Tibial artery (tissue), 4 donors: ENCODE results near the gene TPRG1.
A peak's percentile ranks its signal among the peaks of the same experiment; 100 is the strongest.

Experiments
- DNase-seq, 2 donors: peaks; one replicate each; pipeline ENCODE4 v3.0.0-alpha.2; 2019
- H3K27ac ChIP-seq, 2 donors: fragments of 200-600 bp; sonication (generic) in 1 of 2; 1 replicate in 1 of 2; 2 replicates in 1 of 2; pipeline ENCODE4 v1.5.1; 2018 to 2019; ENCODE audit warnings: mild to moderate bottlenecking in 1 of 2
- H3K27me3 ChIP-seq, 2 donors: fragments of 200-600 bp; sonication (generic) in 1 of 2; one replicate each; pipeline versions ENCODE4 v1.5.1 to v1.6.0; 2016 to 2019
- H3K36me3 ChIP-seq, 3 donors: fragments of 200-600 bp; sonication (generic) in 2 of 3; one replicate each; pipeline ENCODE4 v1.5.1; 2016 to 2019; ENCODE audit warnings: mild to moderate bottlenecking in 2 of 3
- H3K4me1 ChIP-seq, 4 donors: fragments of 200-600 bp; sonication (generic) in 2 of 4; 1 replicate in 3 of 4; 2 replicates in 1 of 4; pipeline ENCODE4 v1.5.1; 2016 to 2019
- H3K4me3 ChIP-seq, 2 donors: fragments of 200-600 bp; sonication (generic) in 1 of 2; 1 replicate in 1 of 2; 2 replicates in 1 of 2; pipeline ENCODE4 v1.5.1; 2018 to 2019; ENCODE audit warnings: mild to moderate bottlenecking in 2 of 2
- H3K9me3 ChIP-seq, 3 donors: fragments of 200-600 bp; sonication (generic) in 1 of 3; one replicate each; pipeline ENCODE4 v1.5.1; 2016 to 2019
- intact Hi-C: fragments of 100-400 bp; cut with DNase I; formaldehyde crosslinking; loops from one replicate; pipeline ENCODE4 v1.15.0; 2023; ENCODE audit warnings: low total_unique reads
- TF ChIP-seq, protein P1 (sequence below), 2 experiments: fragments of 200-600 bp in 1 of 2; fragments of 450-650 bp in 1 of 2; IDR thresholded peaks; one replicate each; pipeline ENCODE4 v1.5.1; 2017 to 2019; ENCODE audit warnings: antibody characterized with exemption in 2 of 2, mild to moderate bottlenecking in 1 of 2, moderate library complexity in 1 of 2

The TPRG1 gene

DNA sequence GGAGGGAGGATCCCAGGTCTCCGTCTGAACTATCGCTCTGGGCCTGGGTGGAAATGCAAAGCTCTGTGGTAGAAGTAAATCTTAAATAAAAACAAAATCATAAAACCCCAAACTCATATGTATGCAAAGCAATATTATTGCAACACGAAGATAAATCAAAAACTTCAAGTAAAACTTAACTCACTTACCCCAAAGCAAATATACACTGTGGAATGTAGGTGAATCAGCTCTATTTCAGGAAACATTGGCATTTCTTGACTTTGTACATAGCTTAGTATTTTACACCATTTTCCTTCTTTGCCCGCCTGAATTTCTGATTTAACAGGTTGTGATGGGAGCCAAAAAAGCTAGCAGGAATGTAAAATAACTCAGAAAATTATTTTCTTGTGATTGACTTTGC, 126.2 kb downstream of the TPRG1 start:
- no peaks in the 10 kb centered on the region for H3K36me3 ChIP-seq
- H3K27ac ChIP-seq: no peak overlapping the region
- DNase-seq: no peak
- peaks cover 0 to 9% (median 3%) of the 10 kb centered on the region in 4 donors for H3K4me1 ChIP-seq
- no peaks in the 10 kb centered on the region for H3K27me3 ChIP-seq
- TF ChIP-seq, protein P1, sequence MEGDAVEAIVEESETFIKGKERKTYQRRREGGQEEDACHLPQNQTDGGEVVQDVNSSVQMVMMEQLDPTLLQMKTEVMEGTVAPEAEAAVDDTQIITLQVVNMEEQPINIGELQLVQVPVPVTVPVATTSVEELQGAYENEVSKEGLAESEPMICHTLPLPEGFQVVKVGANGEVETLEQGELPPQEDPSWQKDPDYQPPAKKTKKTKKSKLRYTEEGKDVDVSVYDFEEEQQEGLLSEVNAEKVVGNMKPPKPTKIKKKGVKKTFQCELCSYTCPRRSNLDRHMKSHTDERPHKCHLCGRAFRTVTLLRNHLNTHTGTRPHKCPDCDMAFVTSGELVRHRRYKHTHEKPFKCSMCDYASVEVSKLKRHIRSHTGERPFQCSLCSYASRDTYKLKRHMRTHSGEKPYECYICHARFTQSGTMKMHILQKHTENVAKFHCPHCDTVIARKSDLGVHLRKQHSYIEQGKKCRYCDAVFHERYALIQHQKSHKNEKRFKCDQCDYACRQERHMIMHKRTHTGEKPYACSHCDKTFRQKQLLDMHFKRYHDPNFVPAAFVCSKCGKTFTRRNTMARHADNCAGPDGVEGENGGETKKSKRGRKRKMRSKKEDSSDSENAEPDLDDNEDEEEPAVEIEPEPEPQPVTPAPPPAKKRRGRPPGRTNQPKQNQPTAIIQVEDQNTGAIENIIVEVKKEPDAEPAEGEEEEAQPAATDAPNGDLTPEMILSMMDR (IDR thresholded peaks at IDR 0.05): no peak
- H3K9me3 ChIP-seq: no peaks in the 10 kb centered on the region
- H3K4me3 ChIP-seq: no peak overlapping the region
- intact Hi-C loops: no loop called here

DNA sequence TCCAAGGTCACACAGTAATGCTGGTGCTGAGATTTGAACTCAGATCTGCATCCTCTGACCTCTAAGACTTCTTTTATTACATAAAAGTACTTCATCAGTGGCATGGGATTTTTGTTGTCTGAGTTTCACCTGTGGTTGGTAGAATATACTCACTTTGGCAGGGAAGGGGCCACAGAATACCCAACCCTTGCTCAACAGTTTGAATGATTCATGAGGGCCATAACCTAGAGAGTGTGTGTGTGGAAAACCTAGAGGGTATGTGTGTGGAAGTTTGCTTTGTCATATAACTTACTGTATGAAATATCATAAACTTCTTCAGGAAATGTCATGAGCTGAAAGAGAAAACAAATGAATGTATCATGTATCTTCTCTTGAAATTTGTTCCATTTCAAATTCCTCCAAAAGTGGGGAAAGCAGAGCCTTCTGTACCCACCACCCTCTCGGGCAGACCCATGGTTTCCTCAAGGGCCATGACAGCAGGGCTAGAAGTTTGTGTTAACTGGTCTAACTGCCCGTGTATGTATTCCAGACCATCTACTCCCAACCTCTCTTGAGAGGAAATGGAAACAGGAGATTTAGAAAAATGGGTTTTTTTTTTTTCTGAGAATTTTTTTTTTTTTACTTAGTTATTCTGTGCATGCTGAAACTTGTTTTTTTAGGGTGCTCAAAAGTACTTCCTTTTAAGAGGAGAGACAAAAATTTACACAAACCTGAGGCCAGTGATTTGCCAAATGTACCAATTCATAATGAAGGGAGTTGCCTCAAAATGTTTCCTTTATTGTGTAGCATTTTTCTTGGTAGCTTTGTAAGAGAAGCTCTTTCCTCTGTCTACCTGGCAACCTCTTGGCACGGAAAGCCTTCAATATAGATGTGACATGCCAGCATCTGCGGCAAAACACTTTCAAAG, 127.0 kb downstream of the TPRG1 start:
- DNase-seq: no peak
- Histone ChIP-seq H3K27ac (no peak overlapping the region), H3K27me3 (no peaks in the 10 kb centered on the region), H3K36me3 (no peaks in the 10 kb centered on the region), H3K4me3 (no peak overlapping the region), H3K9me3 (no peaks in the 10 kb centered on the region), H3K4me1 (peaks cover 0 to 10% (median 0%) of the 10 kb centered on the region in 4 donors)
- TF ChIP-seq, protein P1 (IDR thresholded peaks at IDR 0.05): no peak
- intact Hi-C loops: no loop called here

DNA sequence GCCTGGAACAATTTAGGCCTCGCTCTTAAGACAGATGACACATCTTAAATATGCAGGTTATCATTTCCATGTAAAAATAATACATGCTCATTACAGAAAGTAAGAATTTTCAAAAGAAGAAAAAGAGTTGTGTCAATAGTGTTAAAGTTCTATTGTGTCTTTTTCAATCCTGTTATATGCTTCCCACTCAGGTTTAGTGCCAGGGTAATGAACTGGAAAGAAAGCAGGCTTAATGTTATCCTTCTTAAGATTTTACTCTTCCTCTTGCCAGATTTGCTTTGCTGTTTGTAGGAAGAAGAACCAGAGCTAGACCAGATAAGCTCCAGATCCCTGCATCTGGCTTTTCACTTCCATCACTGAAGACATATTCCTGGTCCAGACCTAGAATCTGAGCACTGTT, 128.6 kb downstream of the TPRG1 start:
- intact Hi-C loops: no loop called here
- Histone ChIP-seq H3K27me3 (no peaks in the 10 kb centered on the region), H3K36me3 (no peaks in the 10 kb centered on the region), H3K4me1 (peaks cover 0 to 27% (median 8%) of the 10 kb centered on the region in 4 donors), H3K9me3 (no peaks in the 10 kb centered on the region), H3K27ac (no peak overlapping the region), H3K4me3 (no peak overlapping the region)
- no peak for DNase-seq
- TF ChIP-seq, protein P1 (IDR thresholded peaks at IDR 0.05): no peak

DNA sequence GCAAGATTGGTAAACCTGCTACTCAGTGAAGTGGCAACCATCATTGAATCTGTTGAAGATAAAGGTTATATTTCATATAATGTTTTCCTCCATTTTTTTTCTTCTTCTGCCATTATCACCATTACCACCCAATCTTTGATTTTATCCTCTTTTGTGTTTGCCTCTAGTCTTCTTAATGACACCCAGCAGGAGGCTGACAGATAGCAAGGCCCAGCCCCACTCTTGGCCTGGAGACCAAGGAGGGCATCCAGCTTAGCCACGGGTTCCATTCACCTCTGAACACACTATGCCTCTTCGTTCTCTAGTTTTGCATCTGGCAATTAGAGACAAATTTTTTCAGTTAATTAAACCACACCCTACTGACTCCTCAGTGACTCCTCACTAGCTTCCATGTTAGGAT, 129.7 kb downstream of the TPRG1 start:
- no peak for DNase-seq
- no peaks in the 10 kb centered on the region for H3K9me3 ChIP-seq
- H3K27me3 ChIP-seq: no peaks in the 10 kb centered on the region
- TF ChIP-seq, protein P1 (IDR thresholded peaks at IDR 0.05): no peak
- intact Hi-C loops: no loop called here
- H3K4me3 ChIP-seq: no peak overlapping the region
- peaks cover 0 to 34% (median 11%) of the 10 kb centered on the region in 4 donors for H3K4me1 ChIP-seq
- no peak overlapping the region for H3K27ac ChIP-seq
- no peaks in the 10 kb centered on the region for H3K36me3 ChIP-seq

DNA sequence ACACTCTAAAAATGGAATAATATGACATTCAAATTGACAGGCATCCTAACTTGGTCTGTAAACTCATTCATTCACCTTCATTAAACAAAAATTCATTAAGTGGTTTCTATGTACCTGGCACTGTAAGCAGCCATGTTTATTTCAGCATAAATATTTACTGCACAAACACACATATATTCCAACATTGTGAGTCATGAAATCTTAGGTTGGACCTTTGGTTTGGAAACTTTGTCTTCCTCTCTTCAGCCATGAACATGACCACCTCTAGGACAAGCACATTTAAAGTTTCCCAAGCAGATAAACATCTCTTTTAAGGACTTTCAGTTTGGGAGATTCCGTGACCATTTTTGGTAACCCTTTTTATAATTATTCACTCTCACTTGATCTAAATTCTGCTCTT, 131.8 kb downstream of the TPRG1 start:
- DNase-seq: no peak
- TF ChIP-seq, protein P1 (IDR thresholded peaks at IDR 0.05): no peak
- intact Hi-C loops: no loop called here
- H3K27me3 ChIP-seq: no peaks in the 10 kb centered on the region
- H3K27ac ChIP-seq: peak overlapping the region in 1 of 2 donors; percentile 68
- H3K36me3 ChIP-seq: no peaks in the 10 kb centered on the region
- no peak overlapping the region for H3K4me3 ChIP-seq
- no peaks in the 10 kb centered on the region for H3K9me3 ChIP-seq
- peaks cover 0 to 34% (median 11%) of the 10 kb centered on the region in 4 donors for H3K4me1 ChIP-seq
